Fibroblast of skin of scalp (primary cell): Measurements from ENCODE around the gene RABGEF1.
"Not testable (repeated sequence)": the region's sequence is repeated elsewhere in the genome, so short reads cannot be mapped to it uniquely, and the experiment has no call there.

Experiments used
- DNase-seq: peaks from one replicate; pipeline ENCODE4 v3.0.0-alpha.2; 2013

Gene RABGEF1

DNA sequence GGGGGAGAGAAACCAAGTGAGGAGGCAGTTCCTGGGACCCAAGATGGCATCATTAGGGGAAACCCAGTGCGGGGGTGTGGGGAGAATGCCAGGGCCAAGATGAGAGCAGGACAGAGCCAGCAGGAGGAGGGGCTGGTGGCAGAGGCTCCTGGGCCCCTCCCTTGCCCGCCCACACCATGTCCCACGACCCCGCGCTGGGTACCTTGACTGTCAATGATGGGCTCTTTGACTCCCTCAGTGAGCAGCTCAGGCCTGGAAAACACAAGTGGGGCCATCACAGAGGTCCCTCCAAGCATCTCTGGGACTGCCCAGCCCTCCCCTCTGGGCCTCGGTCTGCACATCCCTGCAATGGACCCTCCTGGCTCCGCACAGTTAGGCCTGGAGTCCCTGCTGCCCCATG lies 75.4 kb downstream of the RABGEF1 start:
- DNase-seq, result no peak

DNA sequence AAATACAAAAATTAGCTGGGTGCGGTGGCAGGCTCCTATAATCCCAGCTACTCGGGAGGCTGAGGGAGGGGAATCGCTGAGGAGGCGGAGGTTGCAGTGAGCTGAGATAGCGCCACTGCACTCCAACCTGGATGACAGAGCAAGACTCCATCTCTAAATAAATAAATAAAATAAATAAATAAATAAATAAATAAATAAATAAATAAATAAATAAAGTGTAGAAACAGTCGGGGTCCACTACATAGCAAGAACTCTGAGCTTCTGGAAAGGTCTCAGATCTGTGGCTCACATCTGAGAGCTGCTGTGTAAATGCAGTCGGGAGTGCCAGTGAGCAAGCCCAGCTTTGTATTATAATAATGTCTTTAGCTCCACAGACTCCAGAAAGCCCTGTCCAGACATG lies 76.1 kb downstream of the RABGEF1 start:
- DNase-seq, result not testable (repeated sequence)

- DNase-seq, result not testable (repeated sequence)
Observed at GRCh38 chr7:66817208-66817795, 76.8 kb downstream of the RABGEF1 start.

- DNase-seq, result not testable (repeated sequence)
Observed at GRCh38 chr7:66817956-66818355, 77.4 kb downstream of the RABGEF1 start.

- DNase-seq, result no peak
Observed at GRCh38 chr7:66824041-66824440, 83.5 kb downstream of the RABGEF1 start.

GRCh38 chr7:66825538-66825937 lies 85.0 kb downstream of the RABGEF1 start:
- peak; percentile 15 for DNase-seq

DNA sequence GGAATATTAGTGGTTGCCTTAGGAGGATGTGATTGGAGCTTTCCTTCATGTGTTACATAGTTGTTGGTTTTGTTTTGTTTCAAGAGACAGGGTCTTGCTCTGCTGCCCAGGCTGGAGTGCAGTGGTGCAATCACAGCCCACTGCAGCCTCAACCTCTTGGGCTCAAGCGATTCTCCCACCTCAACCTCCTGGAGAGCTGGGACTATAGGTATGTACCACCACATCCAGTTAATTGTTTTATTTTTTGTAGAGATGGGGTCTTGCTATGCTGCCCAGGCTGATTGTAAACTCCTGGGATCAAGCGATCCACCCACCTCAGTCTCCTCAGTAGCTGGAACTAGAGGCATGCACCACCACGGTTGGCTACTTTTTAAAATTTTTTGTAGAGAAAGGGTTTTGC lies 86.1 kb downstream of the RABGEF1 start:
- DNase-seq, result no peak

GRCh38 chr7:66830976-66831375 lies 90.4 kb downstream of the RABGEF1 start:
- not testable (repeated sequence) for DNase-seq

DNA sequence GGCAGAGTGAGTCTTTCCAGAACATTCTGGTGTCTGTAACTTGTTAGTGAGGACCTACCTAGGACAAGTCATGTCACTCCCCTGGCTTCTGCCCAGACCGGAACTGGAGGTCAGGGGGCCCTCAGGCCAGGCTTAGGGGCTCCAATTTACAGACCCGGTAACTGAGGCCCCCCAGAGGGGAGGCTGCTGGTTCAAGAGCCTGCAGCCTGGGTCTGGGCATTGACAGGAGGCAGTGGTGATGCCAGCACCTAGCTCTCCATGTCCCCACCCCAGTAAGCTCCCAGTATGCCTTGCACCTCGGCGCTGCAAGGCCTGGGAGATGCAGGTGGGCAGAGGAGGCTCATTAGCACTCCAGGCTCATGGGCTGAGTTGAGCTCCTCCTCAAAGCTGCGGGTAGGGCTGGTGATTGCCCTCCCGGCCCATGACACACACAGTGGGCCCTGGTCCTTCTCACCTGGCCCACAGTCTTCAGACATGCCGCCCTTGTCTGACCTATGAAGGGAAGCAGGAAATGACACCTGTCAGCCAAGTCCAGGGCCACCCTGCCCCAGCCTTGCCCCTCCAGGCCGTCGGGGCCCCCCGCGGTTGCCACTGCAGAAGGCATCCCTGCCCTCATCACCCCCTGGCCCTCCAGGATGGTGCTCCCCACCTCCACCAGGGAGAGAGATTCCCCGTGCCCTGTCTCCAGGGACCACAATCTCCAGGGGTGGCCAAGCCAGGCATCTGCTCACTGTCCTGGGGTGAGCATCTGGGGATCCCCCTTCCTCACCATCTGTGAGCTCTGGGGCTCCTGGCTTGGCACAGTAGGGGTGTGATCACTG lies 92.2 kb downstream of the RABGEF1 start:
- no peak for DNase-seq

DNA sequence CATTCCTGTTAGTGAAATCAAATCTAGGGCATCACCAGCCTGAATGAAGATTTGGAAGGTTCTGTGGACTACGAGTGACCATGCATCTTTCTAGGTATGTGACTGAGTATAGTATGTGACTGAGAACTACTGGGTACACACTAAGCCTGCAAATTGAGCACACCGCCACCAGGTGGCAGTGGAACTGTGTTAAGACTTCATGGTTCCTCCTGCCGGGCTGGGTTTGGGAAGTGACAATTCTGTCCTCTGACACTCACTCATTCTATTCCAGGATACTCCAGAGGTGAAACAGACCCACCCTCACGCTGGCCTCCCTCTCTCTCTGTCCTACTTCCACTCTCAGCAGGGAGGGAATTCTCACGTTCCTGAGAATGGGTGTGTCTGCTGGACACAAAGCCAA lies 96.5 kb downstream of the RABGEF1 start:
- DNase-seq, result no peak

DNA sequence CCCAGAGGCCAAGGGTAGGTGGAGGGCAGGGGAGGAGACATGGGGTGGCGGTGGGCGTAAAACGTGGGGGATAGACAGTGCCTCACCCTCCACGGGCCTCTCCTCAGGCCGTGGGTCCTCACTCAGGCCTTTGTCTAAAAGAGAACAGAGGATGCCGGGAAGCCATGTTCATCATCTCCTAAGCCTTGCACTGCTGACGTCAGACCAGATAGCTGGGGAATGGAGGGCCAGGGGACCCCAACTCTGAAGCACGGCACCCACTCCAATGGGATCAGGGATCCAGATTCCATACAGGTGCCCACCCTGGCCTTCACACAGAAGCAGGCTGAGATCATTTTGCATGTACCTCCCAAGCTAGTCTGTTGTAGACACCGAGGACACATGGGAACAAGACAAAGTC lies 97.1 kb downstream of the RABGEF1 start:
- no peak for DNase-seq

GRCh38 chr7:66839814-66840213 lies 99.3 kb downstream of the RABGEF1 start:
- no peak for DNase-seq

- DNase-seq, result no peak
Observed at GRCh38 chr7:66840316-66840715, 99.8 kb downstream of the RABGEF1 start.

DNA sequence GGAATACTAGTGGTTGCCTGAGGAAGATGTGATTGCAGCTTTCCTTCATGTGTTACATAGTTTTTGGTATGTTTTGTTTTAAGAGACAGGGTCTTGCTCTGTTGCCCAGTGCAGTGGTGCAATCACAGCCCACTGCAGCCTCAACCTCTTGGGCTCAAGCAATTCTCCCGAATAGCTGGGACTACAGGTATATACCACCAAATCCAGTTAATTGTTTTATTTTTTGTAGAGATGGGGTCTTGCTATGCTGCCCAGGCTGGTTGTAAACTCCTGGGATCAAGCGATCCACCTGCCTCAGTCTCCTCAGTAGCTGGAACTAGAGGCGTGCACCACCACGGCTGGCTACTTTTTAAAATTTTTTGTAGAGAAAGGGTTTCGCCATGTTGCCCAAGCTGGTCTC lies 101.4 kb downstream of the RABGEF1 start:
- no peak for DNase-seq

GRCh38 chr7:66843492-66843891 lies 103.0 kb downstream of the RABGEF1 start:
- DNase-seq, result not testable (repeated sequence)

- DNase-seq, result peak; percentile 98
Observed at GRCh38 chr7:66844552-66845378, 104.2 kb downstream of the RABGEF1 start.

GRCh38 chr7:66845379-66846095 lies 105.0 kb downstream of the RABGEF1 start:
- DNase-seq, result no peak

DNA sequence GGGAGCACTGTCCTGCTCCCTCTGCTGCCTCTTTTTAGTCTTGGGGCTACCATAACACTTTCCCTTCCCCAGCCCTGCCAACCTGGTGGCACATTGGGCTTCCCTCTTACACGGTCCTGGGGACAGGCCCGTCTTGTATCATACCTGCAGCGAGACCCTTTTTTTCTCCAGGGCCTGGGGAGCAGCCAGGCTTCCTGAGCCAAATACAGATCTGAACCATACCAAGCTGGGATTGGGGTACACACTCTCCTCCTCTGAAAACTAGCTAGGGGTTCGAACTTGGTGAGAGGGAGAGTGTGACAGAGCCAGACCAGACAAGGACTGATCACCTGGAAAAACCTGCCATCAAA lies 105.5 kb downstream of the RABGEF1 start:
- not testable (repeated sequence) for DNase-seq

- not testable (repeated sequence) for DNase-seq
Observed at GRCh38 chr7:66847523-66847855, 107.0 kb downstream of the RABGEF1 start.

DNA sequence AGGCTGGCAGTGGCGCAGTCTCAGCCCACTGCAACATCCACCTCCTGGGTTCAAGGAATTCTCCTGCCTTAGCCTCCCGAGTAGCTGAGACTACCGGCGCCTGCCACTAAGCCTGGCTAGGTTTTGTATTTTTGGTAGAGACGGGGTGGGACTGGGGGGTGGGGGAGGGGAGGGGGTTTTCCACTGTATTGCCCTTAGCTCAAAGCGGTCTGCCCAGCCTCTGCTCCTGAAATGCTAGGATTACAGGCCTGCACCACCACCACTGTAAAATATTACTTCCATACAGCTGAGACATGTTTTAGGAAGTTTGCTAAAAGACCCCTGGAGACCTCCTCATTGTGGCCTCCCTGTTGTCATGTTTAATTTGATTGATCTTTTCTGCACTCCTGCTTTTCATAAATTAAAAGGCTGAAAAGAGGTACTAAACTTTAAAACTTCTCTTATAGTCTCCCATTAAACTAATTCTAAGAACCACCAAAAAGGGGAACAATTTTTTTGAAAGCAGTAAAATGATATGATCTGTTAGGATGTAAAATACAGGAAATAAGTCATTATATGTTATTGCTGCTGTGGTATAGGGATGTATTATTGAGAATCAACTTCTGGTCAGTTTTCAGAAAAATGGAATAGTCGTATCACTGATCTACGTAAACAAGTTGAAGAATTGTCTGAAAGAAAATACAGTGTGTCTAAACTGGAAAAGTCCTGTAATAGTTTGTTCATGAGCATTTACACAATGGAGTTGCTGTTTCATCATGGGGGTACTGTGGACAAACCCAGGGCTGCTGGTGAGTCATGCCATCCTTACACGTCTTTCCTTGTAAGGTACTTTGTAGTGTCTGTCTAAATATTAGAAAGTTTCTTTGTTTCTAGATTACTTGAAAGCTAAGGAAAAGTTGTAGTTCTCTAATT lies 107.6 kb downstream of the RABGEF1 start:
- peak; percentile 51 for DNase-seq

DNA sequence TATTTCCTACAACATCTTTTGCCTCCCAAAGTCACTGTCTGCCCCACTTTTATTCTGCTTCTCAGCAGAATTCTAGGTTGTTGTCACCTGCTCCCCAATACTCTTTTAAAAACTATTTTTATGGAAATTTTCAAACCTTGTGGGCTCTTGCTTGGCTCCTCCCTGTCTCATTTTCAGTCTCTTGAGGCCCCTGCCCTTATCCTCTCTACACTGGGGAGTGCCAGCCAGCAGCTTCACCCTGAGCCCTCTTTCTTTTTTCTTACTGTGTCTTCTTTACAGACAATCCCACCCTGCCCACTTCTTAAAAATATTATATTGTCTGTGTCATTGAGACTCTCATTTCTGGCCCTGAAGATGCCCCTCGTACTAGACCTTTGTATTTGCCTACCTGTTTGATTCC lies 118.8 kb downstream of the RABGEF1 start:
- DNase-seq, result no peak
